ENCODE measurements around the gene GATAD1.

DNA sequence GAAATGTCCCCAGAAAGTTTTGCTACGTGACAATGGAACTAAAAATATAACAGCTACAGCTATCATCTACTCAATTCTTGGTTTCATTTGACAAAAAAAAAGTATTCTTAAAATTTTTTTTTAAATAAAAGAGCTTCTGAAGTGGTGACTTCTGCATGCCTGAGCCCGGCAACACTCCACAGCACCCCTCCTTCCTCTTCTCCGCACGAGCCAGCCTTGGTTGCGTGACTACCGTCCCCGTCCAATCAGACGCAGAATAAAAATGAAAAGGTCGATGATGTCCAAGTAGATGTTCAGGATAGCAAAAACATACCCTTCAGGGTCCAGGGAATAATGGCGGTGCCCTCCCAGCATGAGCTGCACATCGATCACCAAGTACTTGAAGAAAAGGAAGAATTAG is 34.5 kb upstream of the GATAD1 start:
- TF ChIP-seq POLR2A (IDR thresholded peaks at IDR 0.05; ENCODE audit: low read length) (no peak), GATA1 (IDR thresholded peaks at IDR 0.05; ENCODE audit: low read depth, low read length) (no peak)
